HG03139 (cell line): ENCODE measurements around the gene LY9.

Source experiments
- ATAC-seq: cut with Tn5 transposase; IDR thresholded peaks from one replicate; pipeline ENCODE4 v1.9.1; 2021; ENCODE audit not compliant: unreplicated experiment

Gene LY9

DNA sequence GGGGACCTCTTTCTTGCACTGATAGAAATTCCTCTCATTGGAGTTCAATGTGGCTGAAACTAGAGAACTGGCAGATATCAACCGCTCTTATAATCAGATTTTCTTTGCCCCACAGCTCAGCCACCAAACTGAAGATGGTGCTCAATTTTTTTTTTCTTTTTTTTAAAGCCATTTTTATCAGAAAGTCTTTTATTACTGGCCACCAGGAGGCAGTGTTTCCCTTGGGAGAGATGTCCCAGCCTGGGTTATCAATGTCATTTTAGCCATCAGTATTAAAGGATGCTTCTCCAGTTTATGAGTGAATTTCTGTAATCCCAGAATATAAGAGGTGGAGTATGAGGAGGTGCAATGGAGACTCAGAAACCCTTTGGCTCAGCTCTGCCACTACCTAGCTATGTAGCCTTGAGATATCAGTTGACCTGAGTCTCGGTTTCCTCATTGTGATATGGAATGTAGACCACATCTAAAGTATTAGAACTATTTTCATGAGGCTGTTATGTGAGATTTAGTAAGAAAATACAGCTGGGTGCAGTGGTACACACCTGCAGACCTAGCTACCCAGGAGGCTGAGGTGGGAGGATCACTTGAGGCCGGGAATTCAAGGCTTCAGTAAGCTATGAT is 39.1 kb downstream of the LY9 start:
- no peak for ATAC-seq

DNA sequence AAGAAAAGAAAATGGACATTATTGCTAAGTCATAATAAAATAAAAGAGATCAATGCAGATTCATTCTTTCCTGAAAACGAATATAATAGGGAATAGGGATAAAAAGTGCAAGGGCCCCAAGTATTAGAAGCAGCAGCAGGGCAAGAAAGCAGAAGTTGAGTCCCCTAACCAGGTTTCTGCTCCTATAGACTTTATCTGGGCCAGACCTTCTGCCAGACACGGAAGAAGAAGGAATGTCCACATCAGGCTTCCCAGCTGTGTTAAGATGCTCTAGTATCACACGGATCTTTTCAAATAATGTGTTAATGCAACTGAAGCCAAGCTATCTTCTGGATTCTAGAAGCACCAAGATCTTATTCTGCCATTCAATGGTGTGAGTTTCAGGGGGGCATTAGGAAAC is 39.8 kb downstream of the LY9 start:
- no peak for ATAC-seq

DNA sequence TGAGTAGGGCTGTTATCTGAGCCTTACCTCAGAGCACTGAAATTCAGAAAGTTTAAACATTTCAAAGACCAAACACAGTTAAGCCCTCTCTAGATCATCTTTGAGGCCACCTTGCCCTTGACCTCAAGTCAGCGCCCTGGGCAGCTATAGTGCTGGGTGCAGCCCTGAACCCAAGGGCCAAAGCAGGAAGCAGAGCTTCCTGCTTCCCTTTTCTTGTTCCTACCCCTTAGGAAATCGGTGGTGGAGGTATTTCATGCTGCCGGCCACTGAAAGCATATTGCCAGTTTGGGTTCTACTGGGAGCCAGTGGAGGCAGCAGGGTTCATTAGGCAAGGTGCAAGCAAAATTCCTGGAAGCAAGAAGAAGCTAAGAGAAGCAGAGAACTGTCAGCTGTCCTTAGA is 40.6 kb downstream of the LY9 start:
- no peak for ATAC-seq

DNA sequence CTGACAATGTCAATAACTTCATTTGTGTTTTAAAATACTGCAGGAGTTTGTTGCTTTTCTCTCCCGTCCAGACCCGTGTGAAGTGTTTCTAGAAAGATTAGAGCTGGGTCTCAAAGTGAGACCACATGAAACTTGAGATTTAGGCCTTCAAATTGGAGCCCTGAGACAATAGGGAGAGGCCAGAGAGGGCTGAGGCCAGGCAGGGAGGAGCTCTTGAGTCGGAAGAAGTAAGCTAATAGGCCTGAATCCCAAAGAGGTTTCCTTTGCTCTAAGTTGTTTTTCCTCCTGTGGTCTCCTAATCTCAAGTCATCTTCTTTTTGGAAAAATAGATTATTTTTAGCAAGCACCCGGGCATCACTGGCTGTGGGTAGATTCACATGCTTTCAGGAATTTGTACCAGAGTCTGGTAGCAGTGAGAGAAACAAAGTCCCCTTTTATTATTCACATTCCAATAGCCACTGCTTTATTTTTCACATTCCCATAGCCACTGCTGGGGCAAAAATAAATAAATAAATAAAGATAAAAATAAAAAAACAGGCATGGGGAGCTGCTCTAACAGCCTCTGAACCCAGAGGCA is 41.1 kb downstream of the LY9 start:
- ATAC-seq, result no peak

DNA sequence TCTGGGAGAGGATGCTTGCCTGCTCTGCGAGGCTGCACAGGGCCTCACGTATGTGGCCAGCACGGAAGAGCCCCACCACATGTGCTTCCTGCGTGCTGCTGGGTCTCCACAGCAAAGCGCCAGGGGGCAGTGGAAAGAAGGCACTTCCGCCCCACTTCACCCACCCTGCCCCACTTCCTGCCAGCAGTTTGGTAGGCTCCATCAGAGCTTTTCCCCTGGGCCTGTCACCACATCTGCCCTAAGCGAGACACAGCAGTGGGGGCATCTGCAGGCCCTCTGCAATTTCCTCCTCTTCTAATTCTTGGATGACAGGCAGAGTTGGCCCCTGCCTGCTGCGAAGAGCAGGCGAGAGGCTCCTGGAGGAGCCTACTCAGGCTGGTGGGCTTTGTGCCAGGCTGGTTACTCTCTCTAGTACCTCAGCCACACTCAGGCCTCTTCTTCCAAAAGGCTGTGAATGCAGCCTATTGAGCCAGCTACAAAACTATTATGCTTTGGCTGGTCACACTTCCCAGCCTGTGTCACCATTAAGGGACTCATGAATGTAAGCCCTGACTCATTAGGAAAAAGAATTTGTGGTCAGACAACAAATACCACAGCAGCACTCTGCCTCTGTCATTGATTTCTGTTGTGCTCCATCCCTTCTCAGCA is 41.7 kb downstream of the LY9 start:
- peak; percentile 74 for ATAC-seq

DNA sequence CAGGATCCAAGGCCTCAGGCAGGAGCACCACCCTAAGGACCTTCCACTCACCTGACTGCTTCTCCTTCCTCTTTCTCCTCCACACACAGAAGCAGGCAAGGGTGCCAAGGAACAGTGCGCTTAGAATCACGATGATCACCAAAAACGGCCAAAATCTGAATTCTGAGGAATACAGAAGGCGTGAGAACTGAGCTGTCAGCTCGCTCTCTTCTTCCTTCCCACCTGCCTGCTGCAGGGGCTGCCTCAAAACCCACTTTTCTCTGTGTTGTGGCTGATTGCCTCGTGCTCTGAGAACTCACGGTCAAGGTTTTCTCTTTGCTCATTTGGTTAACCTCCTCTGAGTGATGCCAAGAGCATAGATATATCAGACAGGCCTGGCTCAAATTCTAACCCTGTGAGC is 42.9 kb downstream of the LY9 start:
- no peak for ATAC-seq

DNA sequence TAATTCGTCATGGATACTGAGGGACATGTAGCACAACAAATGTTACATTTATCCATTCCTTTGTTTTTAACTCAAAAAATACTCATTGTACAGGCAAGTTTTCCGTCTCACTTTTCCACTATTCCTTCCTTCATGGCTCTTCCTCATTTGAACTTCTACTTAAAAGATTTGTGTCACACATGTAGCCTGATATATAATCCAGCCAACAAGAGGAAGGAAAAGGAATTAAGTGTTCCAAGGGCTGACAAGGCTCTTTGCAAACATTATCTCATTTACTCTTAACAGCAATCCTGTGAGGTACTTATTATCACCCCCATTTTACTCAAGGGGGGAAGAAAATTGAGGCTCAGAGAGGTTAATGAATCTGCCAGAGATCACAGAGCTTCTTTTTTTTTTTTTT is 43.8 kb downstream of the LY9 start:
- ATAC-seq, result no peak

DNA sequence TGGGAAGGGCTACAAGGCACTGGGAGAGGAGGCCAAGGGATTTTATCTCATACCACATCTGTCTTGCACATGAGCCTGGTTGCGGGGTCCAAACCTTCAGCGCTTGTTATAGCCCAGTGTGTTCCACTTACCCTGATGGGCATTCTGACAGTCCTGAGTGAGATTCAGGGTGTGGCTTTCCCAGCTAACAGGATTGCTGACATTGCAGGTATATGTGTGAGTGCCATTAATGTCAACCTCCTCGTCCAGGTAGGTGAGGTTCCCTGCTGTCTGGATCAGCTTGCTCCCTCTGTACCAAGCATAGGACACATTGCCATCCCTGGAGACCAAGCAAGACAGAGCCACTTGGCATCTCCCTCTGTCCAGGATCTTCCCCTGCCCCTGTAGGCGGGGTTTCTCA is 45.1 kb downstream of the LY9 start:
- no peak for ATAC-seq

DNA sequence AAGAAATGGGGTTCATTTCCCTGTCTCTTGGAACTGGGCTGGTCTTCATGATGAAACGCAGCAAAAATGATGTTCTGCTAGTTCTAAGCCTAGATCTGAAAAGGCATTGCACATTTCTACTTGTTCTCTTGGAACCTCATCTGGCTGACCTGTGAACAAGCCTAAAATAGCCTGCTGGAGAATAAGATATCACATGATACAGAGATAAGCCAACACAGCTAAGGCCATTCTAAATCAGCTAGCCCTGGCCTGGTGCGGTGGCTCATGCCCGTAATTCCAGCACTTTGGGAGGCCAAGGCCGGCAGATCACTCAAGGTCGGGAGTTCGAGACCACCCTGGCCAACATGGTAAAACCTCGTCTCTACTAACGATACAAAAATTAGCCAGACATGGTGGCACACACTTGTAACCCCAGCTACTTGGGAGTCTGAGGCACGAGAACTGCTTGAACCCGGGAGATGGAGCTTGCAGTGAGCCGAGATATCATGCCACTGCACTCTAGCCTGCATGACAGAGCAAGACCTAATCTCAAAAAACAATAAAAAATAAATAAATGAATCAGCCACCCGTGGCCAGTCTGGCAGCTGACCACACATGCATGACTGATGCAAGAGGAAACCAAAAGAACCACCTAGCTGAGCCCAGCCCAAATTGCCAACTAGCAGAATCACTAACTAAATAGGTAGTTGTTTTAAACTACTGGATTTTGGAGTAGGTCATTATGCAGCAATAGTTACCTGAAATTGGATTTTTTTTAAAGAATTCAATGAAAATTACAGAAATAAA is 48.7 kb downstream of the LY9 start:
- no peak for ATAC-seq

DNA sequence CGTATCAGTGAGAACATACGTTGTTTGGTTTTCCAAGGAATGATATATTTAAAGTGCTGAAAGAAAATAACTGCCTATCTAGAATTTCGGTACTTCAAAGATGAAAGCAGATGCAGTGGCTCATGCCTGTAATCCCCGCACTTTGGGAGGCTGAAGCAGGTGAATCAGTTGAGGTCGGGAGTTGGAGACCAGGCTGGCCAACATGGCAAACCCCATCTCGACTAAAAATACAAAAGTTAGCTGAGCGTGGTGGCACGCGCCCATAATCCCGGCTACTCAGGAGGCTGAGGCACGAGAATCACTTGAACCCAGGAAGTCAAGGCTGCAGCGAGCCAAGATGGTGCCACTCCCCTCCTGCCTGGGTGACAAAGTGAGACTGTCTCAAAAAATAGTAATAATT is 50.3 kb downstream of the LY9 start:
- ATAC-seq, result no peak

DNA sequence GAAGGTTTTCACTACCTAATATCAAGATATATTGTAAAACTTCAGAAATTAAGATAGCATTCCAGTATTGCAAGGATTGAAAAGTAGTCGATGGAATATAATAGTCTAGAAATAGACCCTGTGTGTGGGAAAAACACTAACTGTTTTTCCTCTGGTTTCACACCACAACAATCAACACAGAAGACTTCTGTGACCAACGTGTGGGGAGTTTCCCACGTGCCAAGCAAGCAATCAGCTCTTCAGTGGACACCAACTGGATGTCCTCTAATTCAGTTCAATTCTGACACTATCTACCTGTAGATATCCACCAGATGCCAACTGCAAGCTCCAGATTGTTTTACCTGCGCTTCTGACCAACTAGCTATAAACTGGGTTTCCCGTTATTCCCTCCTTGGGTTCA is 54.6 kb downstream of the LY9 start:
- no peak for ATAC-seq

DNA sequence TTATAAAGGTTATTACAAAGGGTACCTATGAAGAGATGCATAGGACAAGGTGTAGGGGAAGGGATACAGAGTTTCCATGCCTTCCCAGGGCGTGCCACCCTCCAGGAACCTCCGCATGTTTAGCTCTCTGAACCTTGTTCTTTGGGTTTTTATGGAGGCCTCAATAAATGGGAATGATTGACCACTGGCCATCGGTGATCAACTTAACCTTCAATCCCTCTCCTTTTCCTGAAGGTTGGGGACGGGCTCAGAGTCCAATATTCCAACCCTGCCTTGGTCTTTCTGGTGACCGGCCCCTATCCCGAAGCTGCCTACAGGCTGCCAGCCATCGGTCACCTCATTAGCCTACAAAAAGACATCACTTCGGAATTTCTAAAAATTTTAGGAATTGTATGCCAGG is 55.0 kb downstream of the LY9 start:
- no peak for ATAC-seq

DNA sequence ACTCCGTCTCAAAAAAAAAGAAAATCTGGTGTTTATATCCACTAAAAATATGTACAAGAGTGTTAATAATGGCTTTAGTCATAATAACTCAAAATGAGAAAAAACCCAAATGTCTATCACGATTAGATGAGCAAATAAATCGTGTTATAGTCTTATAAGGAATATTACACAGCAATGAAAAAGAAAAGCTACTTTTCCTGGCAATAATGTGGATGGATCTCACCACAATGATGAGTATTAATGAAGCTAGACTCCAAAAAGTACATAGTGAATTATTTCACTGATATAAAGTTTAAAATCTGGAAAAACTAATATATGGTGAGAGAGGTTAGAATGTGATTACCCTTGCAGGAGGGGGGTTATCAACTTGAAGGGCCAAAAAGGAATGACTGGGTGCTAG is 57.0 kb downstream of the LY9 start:
- ATAC-seq, result no peak

DNA sequence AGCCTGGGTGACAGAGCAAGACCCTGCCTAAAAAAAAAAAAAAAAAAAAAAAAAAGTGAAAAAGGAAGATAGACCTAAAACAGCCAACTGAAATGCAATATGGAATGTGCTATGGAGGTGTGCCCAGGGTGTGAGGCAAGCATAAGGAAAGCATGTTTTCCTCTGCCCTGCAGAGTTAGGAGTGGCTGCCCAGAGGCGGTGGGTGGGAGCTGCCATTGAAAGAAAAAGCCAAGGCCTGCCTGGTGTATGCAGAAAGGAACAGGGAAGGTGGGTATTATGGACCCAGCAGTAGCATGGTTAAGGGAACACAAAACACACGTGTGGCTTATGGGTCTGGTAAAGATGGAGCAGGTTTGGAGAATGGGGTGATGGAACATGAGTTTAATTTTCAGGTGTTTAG is 57.8 kb downstream of the LY9 start:
- ATAC-seq, result no peak

DNA sequence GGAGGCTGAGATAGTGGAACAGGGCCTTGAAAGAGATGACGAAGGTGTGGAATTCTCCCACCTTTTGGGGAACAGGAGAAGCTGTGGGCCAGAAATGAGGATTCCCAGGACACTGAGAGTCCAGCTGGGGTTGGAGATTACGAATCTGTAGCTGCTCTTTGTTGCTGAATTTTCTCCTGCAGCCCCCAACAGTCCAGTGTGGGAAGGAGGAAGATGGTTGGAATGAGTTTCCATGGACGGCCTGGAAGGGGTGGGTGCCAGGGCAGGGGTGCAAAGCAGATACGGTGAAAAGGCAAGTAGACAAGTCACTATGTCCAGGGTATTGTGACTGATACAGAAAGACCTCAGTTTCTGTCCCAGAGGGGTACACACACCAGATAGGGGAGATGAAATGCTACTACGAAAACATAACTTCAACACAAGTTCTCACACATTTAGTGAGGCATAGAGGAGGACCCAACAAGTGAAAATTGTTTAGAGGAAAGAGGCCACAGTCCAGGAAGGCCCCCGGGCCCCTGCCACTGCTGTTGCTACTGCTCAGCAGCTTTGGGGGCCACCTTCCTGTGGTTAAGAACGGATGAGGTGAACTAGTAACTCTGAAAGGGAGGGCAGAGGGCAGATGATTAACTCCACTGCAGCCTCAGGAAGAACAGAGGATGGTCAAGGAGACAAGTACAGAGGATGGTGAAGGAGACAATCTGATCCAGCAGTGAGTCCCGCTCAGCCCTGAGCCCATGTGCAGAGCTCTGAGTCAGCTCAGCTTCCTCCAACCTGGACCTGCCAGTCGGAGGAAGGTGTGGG is 59.4 kb downstream of the LY9 start:
- ATAC-seq, result peak; percentile 86

DNA sequence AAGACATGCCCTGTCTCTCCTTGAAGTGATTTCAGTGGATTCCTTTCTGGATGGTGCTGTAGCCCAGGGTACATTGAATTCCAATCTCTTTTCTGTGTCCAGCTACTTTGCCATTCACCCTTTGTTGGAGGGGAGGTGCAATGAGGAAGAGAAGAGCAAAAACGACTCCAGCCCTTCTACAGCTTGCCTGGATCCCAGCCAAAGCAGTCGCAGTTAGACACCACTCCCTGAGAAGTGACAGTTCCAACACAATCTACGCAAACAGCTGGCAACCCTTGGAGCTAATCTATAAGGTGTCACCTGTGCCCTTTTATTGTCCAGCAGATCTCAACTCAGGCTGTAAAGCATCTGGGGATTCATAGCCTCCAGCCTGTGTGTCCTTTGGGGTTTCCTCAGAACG is 62.1 kb downstream of the LY9 start:
- no peak for ATAC-seq

DNA sequence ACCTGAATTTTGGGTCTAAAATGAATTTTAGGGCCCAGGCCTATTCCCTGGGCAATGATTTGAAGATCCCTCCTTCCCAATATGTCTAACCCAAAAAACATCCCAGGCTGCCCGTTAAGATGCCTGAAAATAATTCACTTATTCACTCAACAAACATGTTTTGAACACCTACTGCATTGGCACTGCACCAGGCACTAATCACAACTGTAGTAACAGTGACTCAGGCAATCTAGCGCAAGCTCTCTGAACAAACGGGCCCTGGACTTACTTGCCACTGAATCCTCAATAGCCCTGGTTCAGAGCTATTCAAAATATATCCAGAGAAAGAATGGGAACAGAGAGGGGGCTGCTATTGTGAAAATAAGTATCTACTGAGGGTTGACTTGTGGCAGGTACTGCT is 62.5 kb downstream of the LY9 start:
- no peak for ATAC-seq

DNA sequence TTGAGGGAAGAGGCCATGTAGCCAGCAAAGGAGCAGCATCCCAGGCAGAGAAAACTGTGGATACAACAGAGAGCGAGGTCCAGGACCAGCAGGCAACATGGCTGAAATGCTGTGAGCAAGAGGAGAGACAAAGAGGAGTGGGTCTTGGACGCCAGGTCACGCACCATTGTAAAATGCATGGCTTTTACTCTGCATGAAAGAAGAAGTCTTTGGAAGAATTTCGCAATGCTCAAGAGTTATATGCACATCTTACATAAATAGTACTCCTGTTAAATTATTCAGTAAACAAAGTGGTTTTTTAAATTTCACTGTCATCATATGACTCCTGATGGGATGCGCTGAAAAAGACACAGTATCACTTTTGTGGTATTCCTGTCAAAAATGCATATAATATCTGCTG is 63.2 kb downstream of the LY9 start:
- ATAC-seq, result no peak

DNA sequence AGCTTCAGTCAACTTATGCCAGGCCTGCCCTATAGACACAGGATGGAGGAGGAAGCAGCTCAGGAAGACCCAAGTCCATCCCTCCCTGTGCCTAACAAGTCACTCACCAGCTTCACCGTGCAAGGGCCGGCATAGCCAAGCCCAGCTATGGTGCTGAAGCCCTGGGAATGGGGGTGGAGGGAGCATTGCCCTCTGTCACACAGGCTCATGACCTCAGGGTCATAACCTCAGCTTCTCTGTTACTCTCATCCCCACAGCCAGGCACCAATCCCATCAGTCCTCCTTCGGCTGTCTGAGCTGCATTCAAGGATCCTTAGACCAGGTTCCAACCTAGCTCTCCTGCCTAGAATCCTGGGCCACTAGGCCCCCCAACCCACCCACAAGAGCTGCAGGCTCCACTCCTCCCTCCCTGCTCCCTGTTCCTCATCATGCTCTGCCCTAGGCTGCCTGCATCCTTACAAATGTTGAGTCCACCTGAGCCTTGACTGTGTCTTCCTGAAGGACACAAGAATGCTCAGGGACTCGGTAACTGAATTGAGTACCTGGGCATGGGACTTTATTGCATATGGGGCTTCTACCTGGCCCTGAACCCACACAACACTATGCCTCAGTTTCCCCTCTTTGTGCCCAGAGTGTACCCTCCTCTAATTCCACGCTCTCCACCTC is 65.0 kb downstream of the LY9 start:
- ATAC-seq, result no peak

DNA sequence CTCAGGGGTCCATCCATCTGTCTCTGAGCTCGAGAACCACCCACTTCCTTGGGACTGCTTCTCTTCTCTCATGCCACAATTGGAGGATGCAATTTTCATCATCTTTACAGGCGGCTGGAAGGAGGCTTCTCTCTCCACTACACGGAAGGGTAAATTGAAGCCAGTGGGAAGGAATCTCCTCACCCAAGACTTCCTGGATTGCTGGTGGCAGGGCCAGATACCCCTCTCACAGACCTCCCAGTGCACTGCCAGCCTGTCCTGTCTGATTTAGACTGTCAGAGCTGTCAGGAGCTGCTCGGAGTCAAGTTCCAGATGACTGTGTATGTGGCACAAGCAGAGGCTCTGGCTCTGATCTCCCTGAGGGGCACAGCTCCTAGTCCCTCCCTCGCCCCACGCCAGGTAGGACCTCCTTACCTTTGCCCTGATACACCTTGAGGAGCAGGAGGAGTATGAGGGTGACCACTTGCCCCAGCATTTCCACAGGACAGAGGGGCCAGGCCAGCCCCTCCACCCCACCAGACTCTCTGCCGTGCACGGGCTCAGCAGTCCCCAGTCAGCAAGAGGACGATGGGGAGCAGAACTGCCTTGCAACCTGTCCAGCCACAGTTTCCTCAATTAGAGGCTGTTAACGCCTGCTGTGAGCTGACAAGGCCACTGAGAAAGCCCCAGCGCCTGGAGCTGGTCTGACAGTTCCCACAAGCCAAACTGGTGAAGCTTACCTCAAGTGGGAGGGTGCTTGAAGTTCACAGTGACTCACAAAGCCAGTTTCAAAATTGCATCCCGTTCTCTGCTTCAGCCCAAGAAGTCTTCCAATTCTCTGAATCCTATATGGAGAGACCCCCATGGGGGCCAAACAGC is 66.5 kb downstream of the LY9 start, which contains the start of gene CD244:
Gene CD244 (minus strand): TSS at position 685 of the 858 bp plus-strand sequence. CDS start 210 bp downstream, at position 475.
- ATAC-seq, result peak; percentile 54
